ENCODE measurements around the gene ALKBH5. TPM values are rescaled to one million over a fixed set of nuclear protein-coding genes. Genes with fewer than 3 reads are reported as not detected.

The ALKBH5 gene
- total RNA-seq, 1 donor from 2014 or later = 90.4 TPM

DNA sequence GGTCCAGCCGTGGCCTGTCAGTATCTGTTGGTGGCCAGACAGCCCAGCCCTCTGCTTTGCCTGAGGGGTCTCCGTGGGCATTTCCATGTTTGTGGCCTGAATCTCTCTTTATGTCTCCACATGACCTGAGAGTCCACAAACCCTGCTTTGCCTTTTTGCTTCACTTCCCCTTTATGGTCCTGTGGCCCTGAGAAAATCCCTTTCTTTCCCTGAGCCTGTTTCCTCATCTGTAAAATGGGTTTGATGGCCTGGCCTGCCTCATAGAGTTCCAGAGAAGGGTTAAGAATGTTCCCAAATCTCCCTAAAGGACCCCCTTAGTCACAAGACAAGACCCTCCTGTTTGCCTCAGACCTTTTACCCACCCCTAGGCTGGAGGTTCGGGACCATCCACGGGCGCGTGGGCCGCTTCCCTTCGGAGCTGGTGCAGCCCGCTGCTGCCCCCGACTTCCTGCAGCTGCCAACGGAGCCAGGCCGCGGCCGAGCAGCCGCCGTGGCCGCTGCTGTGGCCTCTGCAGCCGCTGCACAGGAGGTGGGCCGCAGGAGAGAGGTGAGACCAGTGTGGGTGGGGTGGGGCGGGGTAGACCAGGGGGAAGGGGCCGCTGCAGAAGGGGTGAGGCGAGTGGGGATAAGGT, 26.2 kb upstream of the ALKBH5 start:
- no peak for DNase-seq (ENCODE audit: extremely low read depth, low read depth, low spot score)

- DNase-seq (ENCODE audit: extremely low read depth, low read depth, low spot score) = no peak
These were observed 25.5 kb upstream of the ALKBH5 start for GRCh38 chr17:18158022-18158600.

GRCh38 chr17:18159551-18160120, 24.0 kb upstream of the ALKBH5 start:
- no peak for DNase-seq (ENCODE audit: extremely low read depth, low read depth, low spot score)

GRCh38 chr17:18160128-18160856, 23.3 kb upstream of the ALKBH5 start:
- DNase-seq (ENCODE audit: extremely low read depth, low read depth, low spot score) = no peak

GRCh38 chr17:18161207-18162145, 22.2 kb upstream of the ALKBH5 start:
- no peak for DNase-seq (ENCODE audit: extremely low read depth, low read depth, low spot score)

DNA sequence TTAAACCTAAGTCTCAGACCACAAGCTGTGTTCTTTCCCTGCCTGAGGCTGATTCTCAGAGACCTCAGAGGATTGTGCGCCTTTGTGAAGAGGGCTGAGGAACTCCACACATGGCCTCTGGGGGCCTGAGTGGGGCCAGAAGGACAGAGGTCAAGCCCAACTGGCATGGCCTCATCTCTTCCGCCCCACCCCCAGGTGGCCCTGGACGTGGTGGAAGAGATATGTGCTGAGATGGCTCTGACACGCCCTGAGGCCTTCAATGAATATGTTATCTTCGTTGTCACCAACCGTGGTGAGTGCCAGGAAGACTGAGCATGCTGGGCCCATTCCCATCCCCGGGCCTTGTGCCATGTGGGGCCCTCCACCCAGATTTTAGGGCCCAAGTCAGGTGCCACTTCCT, 20.1 kb upstream of the ALKBH5 start:
- DNase-seq (ENCODE audit: extremely low read depth, low read depth, low spot score) = no peak

- DNase-seq (ENCODE audit: extremely low read depth, low read depth, low spot score) = no peak
These were observed 16.7 kb upstream of the ALKBH5 start for GRCh38 chr17:18166894-18167293.

DNA sequence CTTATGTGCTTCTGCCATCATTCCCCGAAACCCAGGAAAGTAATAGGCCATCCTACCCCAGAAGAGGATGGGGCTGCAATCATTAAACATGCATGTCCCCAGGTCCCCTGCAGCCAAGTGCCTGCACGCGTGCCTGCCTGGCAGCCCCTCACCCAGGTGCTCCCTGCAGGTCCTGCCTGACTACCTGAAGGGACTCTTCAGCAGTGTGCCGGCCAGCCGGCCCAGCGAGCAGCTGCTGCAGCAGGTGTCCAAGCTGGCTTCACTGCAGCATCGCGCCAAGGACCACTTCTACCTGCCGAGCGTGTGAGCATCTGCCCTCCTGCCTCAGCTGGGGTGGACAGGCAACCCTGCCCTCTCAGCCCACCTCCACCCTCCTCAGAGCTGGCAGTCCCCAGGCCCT, 16.2 kb upstream of the ALKBH5 start:
- DNase-seq (ENCODE audit: extremely low read depth, low read depth, low spot score) = no peak

GRCh38 chr17:18172531-18173278, 10.9 kb upstream of the ALKBH5 start:
- DNase-seq (ENCODE audit: extremely low read depth, low read depth, low spot score) = no peak

DNA sequence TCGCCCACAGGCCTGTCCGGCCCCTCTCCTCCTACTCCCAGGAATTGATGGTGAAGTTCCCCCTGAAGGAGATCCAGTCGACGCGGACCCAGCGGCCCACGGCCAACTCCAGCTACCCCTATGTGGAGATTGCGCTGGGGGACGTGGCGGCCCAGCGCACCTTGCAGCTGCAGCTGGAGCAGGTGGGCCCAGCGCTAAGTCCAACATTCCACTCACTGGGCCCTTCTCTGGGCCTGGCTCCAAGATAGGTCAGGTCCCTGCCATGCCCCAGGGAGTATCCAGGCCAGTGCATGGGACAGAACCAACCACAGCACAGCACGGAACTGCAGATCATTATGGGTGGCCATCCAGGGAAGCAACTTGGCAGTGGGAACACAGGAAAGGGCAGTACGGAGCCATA, 9.9 kb upstream of the ALKBH5 start:
- DNase-seq (ENCODE audit: extremely low read depth, low read depth, low spot score) = no peak

DNA sequence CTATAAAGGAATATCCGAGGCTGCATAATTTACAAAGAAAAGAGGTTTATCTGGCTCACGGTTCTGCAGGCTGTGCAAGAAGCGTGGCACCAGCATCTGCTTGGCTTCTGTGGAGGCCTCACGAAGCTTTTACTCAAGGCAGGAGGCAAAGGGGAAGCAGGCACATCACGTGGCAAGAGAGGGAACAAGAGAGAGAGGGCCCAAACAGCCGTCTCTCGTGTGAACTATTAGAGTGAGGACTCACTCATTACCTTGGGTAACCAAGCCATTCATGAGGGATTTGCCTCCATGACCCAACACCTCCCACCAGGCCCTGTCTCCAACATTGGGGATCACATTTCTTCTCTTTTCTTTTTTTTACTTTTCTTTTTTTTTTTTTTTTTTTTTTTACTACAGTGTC, 7.5 kb upstream of the ALKBH5 start:
- no peak for DNase-seq (ENCODE audit: extremely low read depth, low read depth, low spot score)

- DNase-seq (ENCODE audit: extremely low read depth, low read depth, low spot score) = no peak
These were observed 6.5 kb upstream of the ALKBH5 start for GRCh38 chr17:18177133-18177532.

DNA sequence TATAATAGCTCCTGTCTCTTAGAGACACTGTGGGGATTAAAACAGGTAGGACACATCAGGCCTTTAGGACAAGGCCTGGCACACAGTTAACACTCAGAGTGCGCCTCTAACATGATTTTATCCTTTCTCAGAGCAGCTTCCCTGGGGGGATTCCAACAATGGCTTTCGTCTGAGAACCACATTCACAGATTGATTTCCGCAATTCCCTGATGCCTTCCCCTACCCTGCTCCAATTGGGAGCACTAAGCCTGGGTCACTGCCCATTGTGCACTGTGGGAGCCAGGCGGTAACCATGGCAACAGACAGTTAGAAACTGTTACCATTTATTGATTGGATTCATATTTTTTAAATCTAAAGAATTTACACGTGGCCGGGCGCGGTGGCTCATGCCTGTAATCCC, 5.9 kb upstream of the ALKBH5 start:
- no peak for DNase-seq (ENCODE audit: extremely low read depth, low read depth, low spot score)

- DNase-seq (ENCODE audit: extremely low read depth, low read depth, low spot score) = no peak
These were observed 4.4 kb upstream of the ALKBH5 start for GRCh38 chr17:18179196-18179595.

- no peak for DNase-seq (ENCODE audit: extremely low read depth, low read depth, low spot score)
These were observed 3.8 kb upstream of the ALKBH5 start for GRCh38 chr17:18179804-18180203.

DNA sequence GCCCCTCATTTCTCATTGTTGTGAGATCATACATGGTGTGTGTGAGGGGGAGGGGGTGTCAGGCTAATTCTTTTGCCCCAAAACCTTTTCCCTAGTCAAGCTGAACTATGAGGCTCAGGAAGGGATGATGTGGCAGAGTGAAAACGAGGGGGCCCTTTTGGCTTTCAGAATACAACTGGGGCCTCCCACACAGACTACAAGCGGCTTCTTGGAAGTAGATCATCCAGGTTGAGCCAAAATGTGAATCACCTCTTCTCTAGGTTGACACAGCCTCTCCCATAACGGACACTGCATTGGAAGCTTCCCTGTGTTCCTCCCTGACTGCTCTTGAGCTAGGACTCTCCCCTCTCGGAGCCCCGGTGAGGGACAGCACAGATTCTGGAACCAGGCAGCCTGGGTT, 2.3 kb upstream of the ALKBH5 start:
- DNase-seq (ENCODE audit: extremely low read depth, low read depth, low spot score) = no peak

DNA sequence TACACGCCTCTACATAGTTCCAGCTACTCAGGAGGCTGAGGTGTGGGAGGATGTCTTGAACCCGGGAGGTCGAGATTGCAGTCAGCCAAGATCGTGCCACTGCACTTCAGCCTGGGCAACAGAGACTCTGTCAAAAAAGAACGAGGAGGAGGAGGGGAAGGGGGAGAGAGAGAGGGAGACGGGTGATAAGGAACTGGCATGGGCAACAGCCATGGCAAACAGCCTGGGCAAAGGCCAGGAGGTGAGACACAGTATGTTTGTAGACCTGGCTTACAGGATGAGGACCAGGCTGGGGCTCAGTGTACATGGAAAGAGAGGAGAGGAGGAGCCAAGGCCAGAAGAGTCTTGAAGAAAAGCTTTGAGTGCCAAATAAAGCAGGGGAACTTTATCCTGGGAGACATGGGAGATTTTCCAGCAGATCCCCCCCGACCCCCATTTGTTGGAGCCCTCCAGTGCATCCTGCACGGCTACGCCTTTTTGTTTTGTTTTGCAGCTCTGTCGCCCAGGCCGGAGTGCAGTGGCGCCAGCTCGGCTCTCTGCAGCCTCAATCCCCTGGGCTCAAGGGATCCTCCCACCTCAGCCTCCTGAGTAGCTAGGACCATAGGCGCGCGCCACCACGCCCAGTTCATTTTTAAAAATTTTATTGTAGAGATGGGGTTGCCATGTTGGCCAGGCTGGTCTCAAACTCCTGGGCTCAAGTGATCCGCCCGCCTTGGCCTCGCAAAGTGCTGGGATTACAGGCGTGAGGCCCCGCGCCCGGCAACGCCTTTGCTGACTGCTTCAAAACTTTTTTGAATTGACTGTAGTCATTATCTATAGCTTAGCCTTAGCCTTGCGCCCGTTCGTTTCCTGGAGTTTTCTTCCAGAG, 1.3 kb upstream of the ALKBH5 start:
- no peak for DNase-seq (ENCODE audit: extremely low read depth, low read depth, low spot score)

DNA sequence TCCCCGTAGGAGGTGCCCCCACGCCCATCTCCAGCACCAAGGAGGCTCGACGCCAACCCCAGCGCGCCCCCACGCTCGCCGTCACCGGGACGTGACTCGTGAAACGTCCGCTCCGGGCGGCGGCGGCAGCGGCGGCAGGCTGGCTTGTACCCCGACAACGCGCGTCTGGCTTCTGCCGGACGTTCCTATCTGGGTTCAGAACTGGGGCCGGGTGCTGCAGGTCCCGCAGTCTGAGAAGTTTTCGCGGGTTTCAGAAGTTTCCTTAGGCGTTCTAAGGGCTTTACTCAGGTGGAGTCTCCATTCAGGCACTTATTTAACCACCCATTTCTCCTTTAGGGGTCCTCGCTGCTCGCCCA, 672 bp upstream of the ALKBH5 start:
- DNase-seq (ENCODE audit: extremely low read depth, low read depth, low spot score) = no peak

Data from glomerular endothelial cell (primary cell).